H9 (cell line): ENCODE data around the gene DMRTB1. TPM values are rescaled to one million over a fixed set of nuclear protein-coding genes. Genes with fewer than 3 reads are reported as not detected.

Experiments used
- DNase-seq: peaks from one replicate; pipeline ENCODE4 v3.0.0-alpha.2; 2017
- H2AFZ ChIP-seq: one replicate; pipeline ENCODE4 v1.6.1; 2013; ENCODE audit warnings: mild to moderate bottlenecking, low read length, control low read depth, moderate library complexity
- H2AK5ac ChIP-seq: 2 replicates; pipeline ENCODE4 v1.6.1; 2013; ENCODE audit warnings: low read length, control low read depth, mixed read lengths; ENCODE audit not compliant: insufficient read length
- H2BK120ac ChIP-seq: one replicate; pipeline ENCODE4 v1.6.1; 2013; ENCODE audit warnings: low read depth, mild to moderate bottlenecking, low read length, control low read depth, inconsistent platforms; ENCODE audit not compliant: poor library complexity, severe bottlenecking
- H2BK12ac ChIP-seq: 2 replicates; pipeline ENCODE4 v1.6.1; 2013; ENCODE audit warnings: low read length, control low read depth, mixed read lengths, low read depth; ENCODE audit not compliant: insufficient read length
- H2BK15ac ChIP-seq: 2 replicates; pipeline ENCODE4 v1.6.1; 2013; ENCODE audit warnings: low read depth, low read length, control low read depth
- H2BK20ac ChIP-seq: one replicate; pipeline ENCODE4 v1.6.1; 2013; ENCODE audit warnings: low read depth, mild to moderate bottlenecking, low read length, control low read depth, inconsistent platforms; ENCODE audit not compliant: poor library complexity, severe bottlenecking
- H2BK5ac ChIP-seq: 2 replicates; pipeline ENCODE4 v1.6.1; 2013; ENCODE audit warnings: low read length, control low read depth, mixed read lengths; ENCODE audit not compliant: insufficient read length
- H3K14ac ChIP-seq: 2 replicates; pipeline ENCODE4 v1.6.1; 2013; ENCODE audit warnings: low read length, control low read depth; ENCODE audit not compliant: insufficient read depth
- H3K18ac ChIP-seq: 2 replicates; pipeline ENCODE4 v1.6.1; 2013; ENCODE audit warnings: low read depth, mild to moderate bottlenecking, mixed read lengths, low read length, control low read depth; ENCODE audit not compliant: insufficient read length
- H3K23ac ChIP-seq: 2 replicates; pipeline ENCODE4 v1.6.1; 2013; ENCODE audit warnings: low read length, control low read depth, mixed read lengths, low read depth; ENCODE audit not compliant: insufficient read length
- H3K23me2 ChIP-seq: 2 replicates; pipeline ENCODE4 v1.6.1; 2013; ENCODE audit warnings: low read depth, mild to moderate bottlenecking, mixed read lengths, low read length, control low read depth; ENCODE audit not compliant: insufficient read length, poor library complexity, severe bottlenecking
- H3K27ac ChIP-seq: 2 replicates; pipeline ENCODE4 v1.5.1; 2013; ENCODE audit warnings: low read length, control low read depth, mixed read lengths, low read depth; ENCODE audit not compliant: insufficient read length
- H3K27me3 ChIP-seq: 2 replicates; pipeline ENCODE4 v1.6.1; 2013; ENCODE audit warnings: low read length, control low read depth, inconsistent platforms; ENCODE audit not compliant: insufficient read depth
- H3K4ac ChIP-seq: 2 replicates; pipeline ENCODE4 v1.6.1; 2013; ENCODE audit warnings: low read depth, mild to moderate bottlenecking, control low read depth, inconsistent platforms, low read length, moderate library complexity
- H3K4me1 ChIP-seq: 2 replicates; pipeline ENCODE4 v1.6.1; 2013; ENCODE audit warnings: low read length, control low read depth, inconsistent platforms; ENCODE audit not compliant: insufficient read depth
- H3K4me2 ChIP-seq: 2 replicates; pipeline ENCODE4 v1.6.1; 2013; ENCODE audit warnings: low read length, control low read depth, mixed read lengths; ENCODE audit not compliant: insufficient read length, insufficient read depth
- H3K56ac ChIP-seq: 2 replicates; pipeline ENCODE4 v1.6.1; 2013; ENCODE audit warnings: low read depth, mild to moderate bottlenecking, mixed read lengths, low read length, control low read depth; ENCODE audit not compliant: insufficient read length
- H3K79me1 ChIP-seq: 2 replicates; pipeline ENCODE4 v1.6.1; 2013; ENCODE audit warnings: low read depth, mild to moderate bottlenecking, moderate library complexity, low read length, control low read depth, inconsistent platforms; ENCODE audit not compliant: insufficient read depth, poor library complexity, severe bottlenecking
- H3K79me2 ChIP-seq: 2 replicates; pipeline ENCODE4 v1.6.1; 2013; ENCODE audit warnings: low read length, control low read depth, inconsistent platforms; ENCODE audit not compliant: insufficient read depth
- H3K9ac ChIP-seq: 2 replicates; pipeline ENCODE4 v1.6.1; 2013; ENCODE audit warnings: low read length, control low read depth, mixed read lengths; ENCODE audit not compliant: insufficient read length; ENCODE audit errors: extremely low read depth
- H3K9me3 ChIP-seq: one replicate; pipeline ENCODE4 v1.6.1; 2013; ENCODE audit warnings: low read depth, low read length, inconsistent platforms; ENCODE audit not compliant: control insufficient read depth
- H3T11ph ChIP-seq: one replicate; pipeline ENCODE4 v1.6.1; 2013; ENCODE audit warnings: mild to moderate bottlenecking, low read length, control low read depth, inconsistent platforms
- H4K20me1 ChIP-seq: one replicate; pipeline ENCODE4 v1.6.1; 2013; ENCODE audit not compliant: control insufficient read depth, insufficient read length, insufficient read depth
- H4K5ac ChIP-seq: 2 replicates; pipeline ENCODE4 v1.6.1; 2013; ENCODE audit warnings: low read depth, mild to moderate bottlenecking, mixed read lengths, low read length, control low read depth; ENCODE audit not compliant: insufficient read length
- H4K8ac ChIP-seq: replicated peaks from 2 replicates; pipeline ENCODE4 v1.6.1; 2013; ENCODE audit warnings: low read length, control low read depth, mixed read lengths, low read depth; ENCODE audit not compliant: insufficient read length
- H4K91ac ChIP-seq: 2 replicates; pipeline ENCODE4 v1.6.1; 2013; ENCODE audit warnings: low read depth, mild to moderate bottlenecking, moderate library complexity, mixed read lengths, low read length, control low read depth; ENCODE audit not compliant: insufficient read length
- H3K27ac Mint-ChIP-seq, 3 experiments: 2 replicates in 2 of 3; 3 replicates in 1 of 3; pipeline ENCODE4 v1.8.0; 2020 to 2021; ENCODE audit warnings: mixed read lengths in 3 of 3, mild to moderate bottlenecking in 1 of 3, moderate library complexity in 1 of 3
- H3K27me3 Mint-ChIP-seq: 2 replicates; pipeline ENCODE4 v1.8.0; 2021; ENCODE audit warnings: low read depth, mild to moderate bottlenecking, moderate library complexity, mixed read lengths
- H3K36me3 Mint-ChIP-seq, 3 experiments: 2 replicates in 2 of 3; 3 replicates in 1 of 3; pipeline ENCODE4 v1.8.0; 2020 to 2021; ENCODE audit warnings: low read depth in 3 of 3, mixed read lengths in 3 of 3; ENCODE audit not compliant: insufficient read depth in 1 of 3
- H3K4me1 Mint-ChIP-seq, 2 experiments: 2 replicates each; pipeline ENCODE4 v1.8.0; 2020; ENCODE audit warnings: mixed read lengths in 2 of 2
- H3K4me3 Mint-ChIP-seq, 2 experiments: 2 replicates in 1 of 2; 3 replicates in 1 of 2; pipeline ENCODE4 v1.8.0; 2020 to 2021; ENCODE audit warnings: mild to moderate bottlenecking in 2 of 2, mixed read lengths in 2 of 2, moderate library complexity in 1 of 2
- H3K9me3 Mint-ChIP-seq, 2 experiments: 2 replicates in 1 of 2; 3 replicates in 1 of 2; pipeline ENCODE4 v1.8.0; 2020; ENCODE audit warnings: mild to moderate bottlenecking in 2 of 2, mixed read lengths in 2 of 2, moderate library complexity in 1 of 2
- WGBS: extraction: QIAGEN DNeasy Blood & Tissue Kit; methylation state at CpG from one replicate; pipeline ENCODE4 v1.1.7; 2013; ENCODE audit warnings: missing lambda C conversion rate, low lambda C conversion rate, mixed read lengths; ENCODE audit not compliant: insufficient read length; ENCODE audit errors: extremely low coverage; 5-methylcytosine and 5-hydroxymethylcytosine counted together
- total RNA-seq: library from RNA; stranded (reverse); gene quantifications from 2 replicates; pipeline ENCODE4 v1.2.1, GENCODE V29; 2021
- TF ChIP-seq, protein P1 (sequence below): fragments of 200-600 bp; sonication (generic); conservative IDR thresholded peaks from 3 replicates; pipeline ENCODE4 v1.8.0; 2021; ENCODE audit warnings: antibody characterized with exemption, mild to moderate bottlenecking

DMRTB1 gene
- total RNA-seq, 1 experiment from 2014 or later: not detected

DNA sequence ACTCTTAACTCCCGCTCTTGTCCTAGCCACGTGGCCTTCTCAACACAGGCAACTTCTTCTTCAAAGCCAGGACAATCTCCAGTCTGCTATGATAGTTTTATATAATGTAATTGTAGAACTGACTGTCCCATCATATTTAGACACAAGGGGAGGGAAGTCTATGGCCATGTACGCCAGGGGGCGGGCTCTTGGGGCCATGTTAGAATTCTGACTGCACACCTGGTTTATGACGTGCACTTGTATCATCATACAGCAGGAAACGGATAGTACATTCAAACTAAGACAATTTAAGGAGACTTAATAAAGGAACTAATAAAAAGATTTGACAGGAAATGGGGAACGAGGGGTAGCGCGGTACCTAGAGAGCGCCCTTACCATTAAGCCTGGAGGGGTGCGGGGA, 21.5 kb downstream of the DMRTB1 start:
- DNase-seq: no peak
- H3K27me3 Mint-ChIP-seq: peaks cover 24% of the 10 kb centered on the region
- H3K27ac Mint-ChIP-seq: no peak overlapping the region
- Histone ChIP-seq H2BK20ac (no peak overlapping the region), H2BK15ac (no peak overlapping the region), H3K23ac (no peak overlapping the region), H3K79me1 (no peaks in the 10 kb centered on the region), H4K20me1 (no peaks in the 10 kb centered on the region), H3K56ac (no peak overlapping the region), H4K5ac (no peak overlapping the region), H3K27me3 (peaks cover 4% of the 10 kb centered on the region; the same call in 1 of the 2 replicates), H3K79me2 (no peaks in the 10 kb centered on the region), H3T11ph (no peak overlapping the region), H3K23me2 (no peaks in the 10 kb centered on the region), H3K9me3 (no peaks in the 10 kb centered on the region), H3K4me1 (no peaks in the 10 kb centered on the region), H2AFZ (no peak overlapping the region), H3K4me2 (no peak overlapping the region), H2BK12ac (no peak overlapping the region), H2AK5ac (no peak overlapping the region), H4K8ac (no peak overlapping the region), H4K91ac (no peak overlapping the region), H3K14ac (no peak overlapping the region), H3K9ac (no peak overlapping the region), H2BK120ac (no peak overlapping the region), H3K27ac (no peak overlapping the region), H3K18ac (no peak overlapping the region), H2BK5ac (no peak overlapping the region), H3K4ac (no peak overlapping the region)
- H3K4me1 Mint-ChIP-seq: peaks cover 7 to 12% of the 10 kb centered on the region in 2 experiments
- H3K4me3 Mint-ChIP-seq: no peak overlapping the region
- no peaks in the 10 kb centered on the region for H3K36me3 Mint-ChIP-seq
- no peaks in the 10 kb centered on the region for H3K9me3 Mint-ChIP-seq
- WGBS: no CpG with 5 or more reads among the region's 11 CpGs
- TF ChIP-seq, protein P1, sequence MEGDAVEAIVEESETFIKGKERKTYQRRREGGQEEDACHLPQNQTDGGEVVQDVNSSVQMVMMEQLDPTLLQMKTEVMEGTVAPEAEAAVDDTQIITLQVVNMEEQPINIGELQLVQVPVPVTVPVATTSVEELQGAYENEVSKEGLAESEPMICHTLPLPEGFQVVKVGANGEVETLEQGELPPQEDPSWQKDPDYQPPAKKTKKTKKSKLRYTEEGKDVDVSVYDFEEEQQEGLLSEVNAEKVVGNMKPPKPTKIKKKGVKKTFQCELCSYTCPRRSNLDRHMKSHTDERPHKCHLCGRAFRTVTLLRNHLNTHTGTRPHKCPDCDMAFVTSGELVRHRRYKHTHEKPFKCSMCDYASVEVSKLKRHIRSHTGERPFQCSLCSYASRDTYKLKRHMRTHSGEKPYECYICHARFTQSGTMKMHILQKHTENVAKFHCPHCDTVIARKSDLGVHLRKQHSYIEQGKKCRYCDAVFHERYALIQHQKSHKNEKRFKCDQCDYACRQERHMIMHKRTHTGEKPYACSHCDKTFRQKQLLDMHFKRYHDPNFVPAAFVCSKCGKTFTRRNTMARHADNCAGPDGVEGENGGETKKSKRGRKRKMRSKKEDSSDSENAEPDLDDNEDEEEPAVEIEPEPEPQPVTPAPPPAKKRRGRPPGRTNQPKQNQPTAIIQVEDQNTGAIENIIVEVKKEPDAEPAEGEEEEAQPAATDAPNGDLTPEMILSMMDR: no peak
